ENCODE data around the gene MGAT2. TPM values are rescaled to one million over a fixed set of nuclear protein-coding genes. Genes with fewer than 3 reads are reported as not detected.
A peak's percentile ranks its signal among the peaks of the same experiment; 100 is the strongest.

Gene MGAT2
- total RNA-seq, 1 experiment from 2014 or later = 51.4 TPM

GRCh38 chr14:49598189-49598484 is 22.5 kb upstream of the MGAT2 start:
- no TSS peak for BruUV-seq (replicated peaks)
- CTCF ChIA-PET = no interaction called here
- peak overlapping the region; percentile 95 for H3K27ac ChIP-seq (ENCODE audit: low read length)
- POLR2A ChIA-PET = no interaction called here
- no peaks in the 10 kb centered on the region for H3K9me3 ChIP-seq (ENCODE audit: control insufficient read depth, insufficient read depth, low read depth, low read length)
- no peaks in the 10 kb centered on the region for H3K27me3 ChIP-seq (ENCODE audit: control insufficient read depth, insufficient read depth, low read length)
- no peak for DNase-seq (ENCODE audit: low read depth, low spot score)
- in situ Hi-C loops (cut with HindIII; ENCODE audit: low pct_unique_long_range_greater_than_20kb, low sequenced_read_pairs) = no loop called here
- peaks cover 9% of the 10 kb centered on the region; the same call in 1 of the 2 replicates for H3K4me1 ChIP-seq (ENCODE audit: control insufficient read depth, insufficient read depth, low read length)
- no peaks in the 10 kb centered on the region; the same call in 1 of the 2 replicates for H3K36me3 ChIP-seq (ENCODE audit: control insufficient read depth, insufficient read depth, low read length)
- intact Hi-C loops (cut with micrococcal nuclease; ENCODE audit: unreplicated experiment) = no loop called here
- no peak for TF ChIP-seq SIN3A (IDR thresholded peaks at IDR 0.05; ENCODE audit: borderline replicate concordance, insufficient read depth, low read depth, low read length)
- TF ChIP-seq POLR2AphosphoS5 (IDR thresholded peaks at IDR 0.05; ENCODE audit: low read depth, low read length) = no peak
- TF ChIP-seq CTCF (IDR thresholded peaks at IDR 0.05) = no peak
- no peak for TF ChIP-seq TCF7L2 (IDR thresholded peaks at IDR 0.05; ENCODE audit: low read depth, low read length)
- no peak for TF ChIP-seq REST (IDR thresholded peaks at IDR 0.05; ENCODE audit: insufficient read depth in 1 of 2, low read depth in 2 of 2, low read length in 1 of 2)
- ATAC-seq = peak; percentile 2; the same call in 1 of the 2 replicates
- H3K4me3 ChIP-seq (ENCODE audit: low read depth in 2 of 2, low read length in 2 of 2) = peak overlapping the region; percentile 77 to 94

GRCh38 chr14:49598485-49599300 is 21.9 kb upstream of the MGAT2 start, which contains the start of gene LRR1:
TSS of gene LRR1 (plus strand) at chr14:49598940. CDS start at chr14:49599021, 81 bp downstream.
- H3K36me3 ChIP-seq (ENCODE audit: control insufficient read depth, insufficient read depth, low read length) = no peaks in the 10 kb centered on the region; the same call in 1 of the 2 replicates
- CTCF ChIA-PET = no interaction called here
- BruUV-seq (replicated peaks) = no TSS peak
- DNase-seq (ENCODE audit: low read depth, low spot score) (no peak), ATAC-seq (peak; percentile 85)
- peak within 1 kb of the TSS; percentile 77 to 94 for H3K4me3 ChIP-seq (ENCODE audit: low read depth in 2 of 2, low read length in 2 of 2)
- H3K9me3 ChIP-seq (ENCODE audit: control insufficient read depth, insufficient read depth, low read depth, low read length) = no peaks in the 10 kb centered on the region
- POLR2A ChIA-PET = interaction anchor here (0.6 kb wide), 1 partner anchor 283 kb away, joined by 3 read pairs; no protein-coding TSS in a partner anchor
- TF ChIP-seq SIN3A (IDR thresholded peaks at IDR 0.05; ENCODE audit: borderline replicate concordance, insufficient read depth, low read depth, low read length) (peak; percentile 49; the same call in 1 of the 2 replicates), POLR2AphosphoS5 (IDR thresholded peaks at IDR 0.05; ENCODE audit: low read depth, low read length) (peak; percentile 72), CTCF (IDR thresholded peaks at IDR 0.05) (no peak), TCF7L2 (IDR thresholded peaks at IDR 0.05; ENCODE audit: low read depth, low read length) (no peak), REST (IDR thresholded peaks at IDR 0.05; ENCODE audit: insufficient read depth in 1 of 2, low read depth in 2 of 2, low read length in 1 of 2) (no peak)
- H3K27me3 ChIP-seq (ENCODE audit: control insufficient read depth, insufficient read depth, low read length) = no peaks in the 10 kb centered on the region
- H3K4me1 ChIP-seq (ENCODE audit: control insufficient read depth, insufficient read depth, low read length) = peaks cover 9% of the 10 kb centered on the region; the same call in 1 of the 2 replicates
- intact Hi-C loops (cut with micrococcal nuclease; ENCODE audit: unreplicated experiment) = no loop called here
- peak within 1 kb of the TSS; percentile 95 for H3K27ac ChIP-seq (ENCODE audit: low read length)
- in situ Hi-C loops (cut with HindIII; ENCODE audit: low pct_unique_long_range_greater_than_20kb, low sequenced_read_pairs) = no loop called here

Data from Panc1 (cell line).